Stimulated activated CD8-positive, alpha-beta memory T cell treated with anti-CD3 and anti-CD28 coated beads, Interleukin-2, amount 100 ng/mL, for 1 hour (primary cell): ENCODE measurements around the gene ANKS6.

Experiments
- DNase-seq, 2 donors: peaks; one replicate each; pipeline ENCODE4 v3.0.0-alpha.2; 2020; ENCODE audit warnings: low read depth in 2 of 2

ANKS6 gene

DNA sequence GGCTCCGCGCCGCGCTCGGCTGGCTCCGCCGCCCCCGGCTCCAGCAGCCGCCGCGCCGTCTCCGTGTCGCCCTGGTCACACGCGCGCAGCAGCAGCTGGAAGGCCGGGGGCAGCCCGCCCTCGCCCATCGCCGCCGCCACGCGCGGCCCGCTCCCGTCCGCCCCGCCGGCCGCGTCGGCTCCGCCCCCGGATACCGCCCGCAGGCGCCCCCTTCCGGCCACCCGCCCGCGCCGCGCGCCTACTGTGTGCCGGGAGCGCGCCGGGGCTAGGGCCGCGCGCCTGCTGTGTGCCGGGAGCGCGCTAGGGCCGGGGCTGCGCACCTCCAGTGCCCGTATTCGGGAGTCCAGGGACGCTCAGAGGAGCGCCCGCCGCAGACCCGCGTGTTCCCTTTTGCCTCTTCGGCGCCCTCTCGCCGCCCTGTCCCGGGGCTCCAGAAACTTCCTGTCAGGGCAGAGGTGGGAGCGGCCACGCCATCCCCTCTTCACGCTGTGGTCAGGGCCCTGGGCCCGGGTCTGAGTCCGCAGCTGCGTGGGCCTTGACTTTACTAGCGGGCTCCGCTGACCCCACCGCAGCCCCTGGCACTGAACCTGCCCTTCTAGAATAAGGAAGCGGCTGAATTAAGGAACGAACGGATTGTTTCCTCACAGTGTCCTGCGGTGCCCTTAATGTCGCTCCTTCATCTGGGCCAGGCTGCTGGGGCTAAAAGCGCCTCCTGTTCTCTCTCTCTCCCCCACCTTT, at the start of gene ANKS6:
TSS of gene ANKS6 (minus strand) at position 192 of the 738 bp plus-strand sequence. CDS start at position 128, 64 bp downstream.
- DNase-seq, result peak; percentile 70 to 76

GRCh38 chr9:98846081-98846480, 49.7 kb upstream of the ANKS6 start:
- no peak for DNase-seq

DNA sequence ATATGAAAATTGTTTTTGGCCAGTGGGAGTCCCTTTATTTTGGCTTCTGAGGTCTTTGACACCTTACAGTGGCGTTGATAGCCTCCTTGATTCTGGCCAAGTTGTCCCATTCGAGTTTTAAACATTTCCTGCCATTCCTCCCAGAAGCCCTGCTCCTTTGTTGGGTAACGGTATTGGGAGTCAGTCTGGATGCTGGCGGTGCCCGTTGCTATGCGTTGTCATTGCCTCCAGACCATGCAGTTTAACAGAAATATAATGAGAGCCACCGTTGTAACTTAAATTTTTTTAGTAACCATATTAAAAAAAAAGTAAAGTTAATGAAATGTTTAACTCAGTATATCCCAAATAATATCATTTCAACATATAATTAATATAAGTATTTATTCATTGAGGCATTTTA, 46.2 kb upstream of the ANKS6 start:
- no peak for DNase-seq

GRCh38 chr9:98839724-98840123, 43.4 kb upstream of the ANKS6 start:
- DNase-seq, result no peak

DNA sequence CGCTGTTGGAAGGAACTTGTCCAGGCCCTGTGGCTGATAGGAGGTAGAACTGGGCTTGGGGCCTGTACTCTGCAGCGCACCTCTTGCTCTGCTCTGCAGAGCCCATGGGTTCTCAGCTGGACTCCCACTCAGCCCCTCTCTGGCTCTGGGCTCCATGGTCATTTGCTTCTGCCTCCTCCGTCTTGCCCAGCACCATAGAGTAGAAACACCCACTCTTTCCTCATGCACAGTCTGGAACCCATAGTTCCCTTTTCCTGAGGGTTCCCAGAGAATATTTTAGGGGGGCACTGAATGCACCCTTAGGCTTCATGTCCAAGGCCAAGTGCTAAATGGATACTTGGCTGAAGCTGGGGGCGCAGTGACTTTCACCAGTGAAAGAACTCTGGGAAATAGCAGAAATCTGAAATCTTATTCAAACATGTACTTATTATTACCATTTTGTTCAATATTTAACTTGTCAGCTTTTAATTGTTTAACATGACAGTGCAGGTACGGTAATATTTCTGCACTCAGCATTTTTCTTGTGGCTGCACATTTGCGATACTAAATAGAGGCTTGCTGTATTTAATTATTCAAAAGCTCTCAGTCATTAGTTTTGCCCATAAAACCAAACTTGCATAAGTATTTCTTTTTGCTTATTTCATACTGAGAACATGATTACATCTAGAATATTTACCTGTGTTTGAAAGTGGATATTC, 42.7 kb upstream of the ANKS6 start:
- DNase-seq, result no peak

DNA sequence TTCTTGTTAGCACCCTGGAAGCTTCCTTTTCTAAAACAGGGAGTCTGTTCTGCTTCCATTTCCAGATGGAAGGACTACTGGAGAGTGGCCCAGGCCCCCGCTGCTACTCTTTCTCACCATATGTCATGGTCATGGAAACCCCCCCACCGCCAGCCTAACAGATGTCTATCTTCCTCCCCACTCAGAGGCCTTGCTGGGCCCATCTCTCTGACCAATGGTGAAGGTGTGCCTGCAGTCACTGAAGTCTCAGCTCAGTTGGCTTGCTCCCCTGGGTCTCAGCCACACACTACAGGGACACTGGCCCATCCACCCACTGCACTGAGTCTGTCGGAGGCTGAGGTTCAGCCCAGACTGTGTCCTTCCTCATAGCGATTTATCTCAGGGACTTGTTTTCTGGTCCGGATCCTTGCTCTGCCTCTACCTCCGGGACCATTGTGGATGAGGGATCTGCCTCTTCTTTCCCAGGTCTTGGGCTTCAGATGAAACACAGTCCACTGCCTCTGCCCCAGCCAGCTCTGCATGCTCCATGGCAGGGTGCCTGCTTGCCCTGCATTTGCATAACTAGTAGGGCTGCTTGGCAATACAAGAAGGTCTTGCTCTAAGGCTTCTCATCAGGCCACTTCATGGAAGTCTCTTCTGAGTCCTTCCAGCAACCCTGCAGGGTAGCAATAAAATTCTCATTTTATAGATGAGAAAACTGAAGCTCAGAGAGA, 42.0 kb upstream of the ANKS6 start:
- no peak for DNase-seq

GRCh38 chr9:98837516-98837915, 41.2 kb upstream of the ANKS6 start:
- no peak for DNase-seq

DNA sequence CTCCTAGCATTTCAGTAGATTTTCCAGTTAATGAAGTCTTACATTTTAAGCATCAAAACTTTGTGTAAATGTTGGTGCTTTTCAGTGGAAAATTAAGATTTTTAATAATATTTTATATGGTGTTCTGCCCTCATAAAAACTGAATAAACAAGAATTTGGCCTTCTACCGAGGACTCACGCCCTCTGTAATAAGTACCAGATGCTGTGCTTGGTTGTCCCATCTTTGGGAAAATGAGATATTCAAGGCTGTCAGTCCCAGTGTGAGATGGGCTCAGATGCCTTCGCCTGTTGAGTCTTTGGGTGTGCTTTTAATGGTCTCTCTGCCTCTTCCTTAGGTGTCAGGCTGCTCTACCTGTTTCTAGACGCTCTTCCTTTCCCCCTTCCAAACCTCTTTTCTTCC, 39.9 kb upstream of the ANKS6 start:
- no peak for DNase-seq

GRCh38 chr9:98834386-98834785, 38.0 kb upstream of the ANKS6 start:
- no peak for DNase-seq

- no peak for DNase-seq
Measured at GRCh38 chr9:98833090-98833956, 37.0 kb upstream of the ANKS6 start.

- DNase-seq, result no peak
Measured at GRCh38 chr9:98832768-98833089, 36.4 kb upstream of the ANKS6 start.

DNA sequence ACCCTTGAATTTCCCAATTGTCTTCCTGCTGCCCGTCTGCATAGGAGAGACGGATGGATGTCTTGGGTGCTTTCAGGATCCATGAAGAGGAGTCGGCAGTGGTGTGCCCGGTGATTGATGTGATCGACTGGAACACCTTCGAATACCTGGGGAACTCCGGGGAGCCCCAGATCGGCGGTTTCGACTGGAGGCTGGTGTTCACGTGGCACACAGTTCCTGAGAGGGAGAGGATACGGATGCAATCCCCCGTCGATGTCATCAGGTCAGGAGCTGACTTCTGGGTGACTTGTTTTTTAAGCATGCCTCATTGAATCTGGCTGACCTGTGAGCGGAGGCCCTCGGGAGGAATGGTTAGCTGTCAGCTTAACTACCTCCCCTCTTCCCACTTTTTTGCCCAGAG, 35.3 kb upstream of the ANKS6 start:
- DNase-seq, result no peak

DNA sequence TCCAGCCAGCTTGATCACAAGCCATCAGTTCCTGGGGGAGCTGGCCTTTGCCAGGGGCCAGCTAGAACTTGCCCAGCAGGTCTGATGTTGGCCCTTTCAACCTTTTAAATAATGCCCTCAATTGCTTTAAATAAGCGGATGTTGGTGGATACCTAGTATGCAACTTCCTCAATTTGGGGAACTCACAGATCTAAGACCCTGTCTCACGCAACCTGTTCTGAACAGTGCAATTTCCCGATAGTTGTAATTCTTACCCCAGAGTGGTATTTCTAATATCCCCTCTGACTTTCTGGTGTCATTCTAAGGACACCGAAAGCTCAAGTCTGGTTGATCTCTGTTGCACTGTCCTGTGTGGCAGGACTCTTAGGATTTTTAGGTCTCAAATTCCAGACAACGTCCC, 34.2 kb upstream of the ANKS6 start:
- DNase-seq, result no peak

- no peak for DNase-seq
Measured at GRCh38 chr9:98829766-98830165, 33.4 kb upstream of the ANKS6 start.

DNA sequence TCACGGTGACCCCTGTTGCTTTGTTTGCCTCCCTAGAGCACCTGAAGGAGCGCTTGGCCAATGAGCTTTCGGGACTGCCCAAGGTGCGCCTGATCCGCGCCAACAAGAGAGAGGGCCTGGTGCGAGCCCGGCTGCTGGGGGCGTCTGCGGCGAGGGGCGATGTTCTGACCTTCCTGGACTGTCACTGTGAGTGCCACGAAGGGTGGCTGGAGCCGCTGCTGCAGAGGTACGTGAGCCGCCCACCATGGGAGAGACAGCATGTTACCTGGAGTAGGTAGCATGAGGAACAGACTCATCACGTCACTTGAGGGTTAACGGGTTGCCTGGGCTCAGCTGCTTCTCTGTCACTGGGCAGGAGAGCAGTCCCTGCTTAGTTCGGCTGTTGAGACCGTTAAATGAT, 30.4 kb upstream of the ANKS6 start:
- DNase-seq, result no peak

DNA sequence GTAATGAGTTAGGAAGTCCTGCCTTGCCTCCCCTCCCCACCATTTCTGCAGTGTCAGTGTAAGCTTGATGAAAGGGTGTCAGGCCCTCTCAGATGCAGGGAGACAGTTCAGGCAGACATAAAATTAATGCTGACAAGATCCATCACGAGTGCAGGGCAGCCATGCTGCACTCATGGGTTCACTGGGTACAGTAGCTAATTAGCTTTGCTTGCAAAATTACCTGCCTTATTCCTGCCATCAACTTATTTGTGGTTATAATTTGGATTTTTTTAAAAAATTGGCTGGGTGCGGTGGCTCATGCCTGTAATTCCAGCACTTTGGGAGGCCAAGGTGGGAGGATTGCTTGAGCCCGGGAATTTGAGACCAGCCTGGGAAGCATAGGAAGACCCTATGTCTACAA, 29.1 kb upstream of the ANKS6 start:
- no peak for DNase-seq

DNA sequence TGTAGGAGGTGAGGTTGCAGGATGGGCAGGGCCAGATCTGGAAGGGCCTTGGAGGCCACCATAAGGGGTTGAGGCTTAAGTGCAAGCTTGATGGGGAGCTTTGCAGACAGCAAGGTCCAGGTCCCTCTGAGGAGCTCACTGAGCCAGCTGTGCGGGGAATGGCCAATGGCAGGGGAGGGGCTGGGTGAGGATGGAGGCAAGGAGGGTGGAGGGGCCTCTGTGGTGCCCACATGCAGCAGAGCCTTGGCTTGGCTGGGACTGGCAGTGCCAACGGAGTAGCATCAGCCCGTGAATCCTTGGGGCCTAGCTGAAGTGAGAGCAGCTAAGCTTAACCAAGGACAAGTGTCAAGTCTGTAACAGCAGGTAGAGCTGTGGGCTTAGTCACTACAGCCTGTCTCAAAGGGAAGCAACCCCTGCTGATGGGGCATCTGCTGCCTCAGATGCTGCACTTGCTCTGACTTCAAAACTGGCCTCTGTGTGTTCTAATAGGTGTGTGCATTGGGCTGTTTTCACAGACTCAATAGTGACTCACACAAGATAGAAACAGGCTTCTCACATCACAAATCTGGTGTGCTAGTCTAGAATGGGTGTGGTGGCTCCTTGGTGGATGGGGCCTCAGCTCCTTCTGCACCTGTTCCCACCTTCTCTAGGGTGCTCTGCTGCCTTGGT, 27.4 kb upstream of the ANKS6 start:
- no peak for DNase-seq

DNA sequence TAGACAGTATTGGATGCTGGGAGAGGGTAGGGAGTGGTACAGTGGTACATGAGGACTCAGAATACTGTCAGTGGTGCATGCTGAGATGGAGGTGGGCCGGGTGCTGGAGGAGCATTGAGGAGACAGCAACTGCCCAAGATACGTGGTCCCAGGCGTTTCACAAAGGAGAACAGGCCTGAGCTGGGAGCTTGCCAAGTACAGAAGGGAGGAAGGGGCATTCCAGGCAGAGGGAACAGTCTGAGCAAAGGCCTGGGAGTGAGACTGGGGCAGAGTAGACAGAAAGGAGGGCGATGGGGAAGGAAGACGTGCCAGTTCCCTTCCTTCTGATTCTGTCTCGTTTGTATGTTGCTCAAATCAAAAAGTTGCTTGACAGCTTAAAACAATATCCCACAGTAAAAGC, 26.3 kb upstream of the ANKS6 start:
- no peak for DNase-seq

GRCh38 chr9:98821831-98822230, 25.5 kb upstream of the ANKS6 start:
- no peak for DNase-seq

GRCh38 chr9:98819231-98819630, 22.9 kb upstream of the ANKS6 start:
- no peak for DNase-seq

GRCh38 chr9:98818764-98819163, 22.4 kb upstream of the ANKS6 start:
- no peak for DNase-seq
